ENCODE measurements around the gene TUBA1B.

DNA sequence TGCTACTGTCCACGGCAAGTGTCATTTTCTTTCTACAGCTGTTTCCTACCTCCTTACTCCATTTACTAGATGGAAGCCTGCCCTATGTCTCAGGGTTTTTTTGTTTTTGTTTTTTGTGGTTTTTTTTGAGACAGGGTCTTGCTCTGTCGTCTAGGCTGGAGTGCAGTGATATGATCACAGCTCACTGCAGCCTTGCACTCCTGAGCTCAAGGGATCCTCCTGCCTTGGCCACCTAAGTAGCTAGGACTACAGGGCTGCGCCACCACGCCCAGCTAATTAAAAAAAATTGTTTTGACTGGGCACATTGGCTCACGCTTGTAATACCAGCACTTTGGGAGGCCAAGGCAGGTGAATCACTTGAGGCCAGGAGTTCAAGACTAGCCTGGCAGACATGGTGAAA lies 43.0 kb upstream of the TUBA1B start:
- TF ChIP-seq RXRA (IDR thresholded peaks at IDR 0.05), result no peak
- TF ChIP-seq, protein P1, sequence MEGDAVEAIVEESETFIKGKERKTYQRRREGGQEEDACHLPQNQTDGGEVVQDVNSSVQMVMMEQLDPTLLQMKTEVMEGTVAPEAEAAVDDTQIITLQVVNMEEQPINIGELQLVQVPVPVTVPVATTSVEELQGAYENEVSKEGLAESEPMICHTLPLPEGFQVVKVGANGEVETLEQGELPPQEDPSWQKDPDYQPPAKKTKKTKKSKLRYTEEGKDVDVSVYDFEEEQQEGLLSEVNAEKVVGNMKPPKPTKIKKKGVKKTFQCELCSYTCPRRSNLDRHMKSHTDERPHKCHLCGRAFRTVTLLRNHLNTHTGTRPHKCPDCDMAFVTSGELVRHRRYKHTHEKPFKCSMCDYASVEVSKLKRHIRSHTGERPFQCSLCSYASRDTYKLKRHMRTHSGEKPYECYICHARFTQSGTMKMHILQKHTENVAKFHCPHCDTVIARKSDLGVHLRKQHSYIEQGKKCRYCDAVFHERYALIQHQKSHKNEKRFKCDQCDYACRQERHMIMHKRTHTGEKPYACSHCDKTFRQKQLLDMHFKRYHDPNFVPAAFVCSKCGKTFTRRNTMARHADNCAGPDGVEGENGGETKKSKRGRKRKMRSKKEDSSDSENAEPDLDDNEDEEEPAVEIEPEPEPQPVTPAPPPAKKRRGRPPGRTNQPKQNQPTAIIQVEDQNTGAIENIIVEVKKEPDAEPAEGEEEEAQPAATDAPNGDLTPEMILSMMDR (IDR thresholded peaks at IDR 0.05; ENCODE audit: low read depth, low read length, missing input control), result no peak
- TF ChIP-seq SP1 (IDR thresholded peaks at IDR 0.05), result no peak
- TF ChIP-seq, protein P2, sequence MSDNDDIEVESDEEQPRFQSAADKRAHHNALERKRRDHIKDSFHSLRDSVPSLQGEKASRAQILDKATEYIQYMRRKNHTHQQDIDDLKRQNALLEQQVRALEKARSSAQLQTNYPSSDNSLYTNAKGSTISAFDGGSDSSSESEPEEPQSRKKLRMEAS (IDR thresholded peaks at IDR 0.05), result no peak
- TF ChIP-seq, protein P3, sequence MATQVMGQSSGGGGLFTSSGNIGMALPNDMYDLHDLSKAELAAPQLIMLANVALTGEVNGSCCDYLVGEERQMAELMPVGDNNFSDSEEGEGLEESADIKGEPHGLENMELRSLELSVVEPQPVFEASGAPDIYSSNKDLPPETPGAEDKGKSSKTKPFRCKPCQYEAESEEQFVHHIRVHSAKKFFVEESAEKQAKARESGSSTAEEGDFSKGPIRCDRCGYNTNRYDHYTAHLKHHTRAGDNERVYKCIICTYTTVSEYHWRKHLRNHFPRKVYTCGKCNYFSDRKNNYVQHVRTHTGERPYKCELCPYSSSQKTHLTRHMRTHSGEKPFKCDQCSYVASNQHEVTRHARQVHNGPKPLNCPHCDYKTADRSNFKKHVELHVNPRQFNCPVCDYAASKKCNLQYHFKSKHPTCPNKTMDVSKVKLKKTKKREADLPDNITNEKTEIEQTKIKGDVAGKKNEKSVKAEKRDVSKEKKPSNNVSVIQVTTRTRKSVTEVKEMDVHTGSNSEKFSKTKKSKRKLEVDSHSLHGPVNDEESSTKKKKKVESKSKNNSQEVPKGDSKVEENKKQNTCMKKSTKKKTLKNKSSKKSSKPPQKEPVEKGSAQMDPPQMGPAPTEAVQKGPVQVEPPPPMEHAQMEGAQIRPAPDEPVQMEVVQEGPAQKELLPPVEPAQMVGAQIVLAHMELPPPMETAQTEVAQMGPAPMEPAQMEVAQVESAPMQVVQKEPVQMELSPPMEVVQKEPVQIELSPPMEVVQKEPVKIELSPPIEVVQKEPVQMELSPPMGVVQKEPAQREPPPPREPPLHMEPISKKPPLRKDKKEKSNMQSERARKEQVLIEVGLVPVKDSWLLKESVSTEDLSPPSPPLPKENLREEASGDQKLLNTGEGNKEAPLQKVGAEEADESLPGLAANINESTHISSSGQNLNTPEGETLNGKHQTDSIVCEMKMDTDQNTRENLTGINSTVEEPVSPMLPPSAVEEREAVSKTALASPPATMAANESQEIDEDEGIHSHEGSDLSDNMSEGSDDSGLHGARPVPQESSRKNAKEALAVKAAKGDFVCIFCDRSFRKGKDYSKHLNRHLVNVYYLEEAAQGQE (IDR thresholded peaks at IDR 0.05), result no peak
- TF ChIP-seq RAD21 (IDR thresholded peaks at IDR 0.05), result no peak
- TF ChIP-seq YY1 (IDR thresholded peaks at IDR 0.05), result no peak
- no peak for TF ChIP-seq EGR1 (IDR thresholded peaks at IDR 0.05; ENCODE audit: low read depth in 2 of 2)
- no peak for TF ChIP-seq FOXA1 (IDR thresholded peaks at IDR 0.05)
- TF ChIP-seq HNF4G (IDR thresholded peaks at IDR 0.05), result no peak
- no peak for TF ChIP-seq GABPA (IDR thresholded peaks at IDR 0.05 in 1 of 2, conservative IDR thresholded peaks at IDR 0.05 in 1 of 2)
